Measurements from ENCODE around the gene LRRC46. TPM values are rescaled to one million over a fixed set of nuclear protein-coding genes. Genes with fewer than 3 reads are reported as not detected.

LRRC46 gene
- total RNA-seq, 1 donor from 2014 or later = 11.6 TPM

GRCh38 chr17:47845716-47846075 is 14.2 kb downstream of the LRRC46 start:
- DNase-seq (no peak), ATAC-seq (no peak)
- Histone ChIP-seq H3K27me3 (ENCODE audit: low read depth) (peaks cover 65% of the 10 kb centered on the region), H3K9me3 (no peaks in the 10 kb centered on the region), H3K36me3 (no peaks in the 10 kb centered on the region), H3K27ac (no peak overlapping the region), H3K4me1 (peaks cover 54% of the 10 kb centered on the region), H3K4me3 (no peak overlapping the region)
- TF ChIP-seq CTCF (IDR thresholded peaks at IDR 0.05) = no peak
- intact Hi-C loops (cut with DNase I) = no loop called here

- ATAC-seq (no peak), DNase-seq (no peak)
- no peaks in the 10 kb centered on the region for H3K36me3 ChIP-seq
- no peak overlapping the region for H3K27ac ChIP-seq
- intact Hi-C loops (cut with DNase I) = no loop called here
- no peaks in the 10 kb centered on the region for H3K9me3 ChIP-seq
- H3K27me3 ChIP-seq (ENCODE audit: low read depth) = peaks cover 75% of the 10 kb centered on the region
- TF ChIP-seq CTCF (IDR thresholded peaks at IDR 0.05) = no peak
- H3K4me3 ChIP-seq = no peak overlapping the region
- H3K4me1 ChIP-seq = peaks cover 58% of the 10 kb centered on the region
These were observed 15.4 kb downstream of the LRRC46 start for GRCh38 chr17:47846716-47847340.

- no peak for ATAC-seq
- Histone ChIP-seq H3K9me3 (no peaks in the 10 kb centered on the region), H3K36me3 (no peaks in the 10 kb centered on the region), H3K27me3 (ENCODE audit: low read depth) (peaks cover 82% of the 10 kb centered on the region), H3K4me3 (no peak overlapping the region), H3K27ac (no peak overlapping the region), H3K4me1 (peaks cover 62% of the 10 kb centered on the region)
- DNase-seq = no peak
- intact Hi-C loops (cut with DNase I) = no loop called here
- peak; percentile 18 for TF ChIP-seq CTCF (IDR thresholded peaks at IDR 0.05)
These were observed 16.1 kb downstream of the LRRC46 start for GRCh38 chr17:47847341-47848197.

GRCh38 chr17:47848198-47848513 is 16.7 kb downstream of the LRRC46 start:
- DNase-seq (no peak), ATAC-seq (no peak)
- intact Hi-C loops (cut with DNase I) = no loop called here
- Histone ChIP-seq H3K27ac (no peak overlapping the region), H3K4me1 (peaks cover 57% of the 10 kb centered on the region), H3K9me3 (no peaks in the 10 kb centered on the region), H3K36me3 (no peaks in the 10 kb centered on the region), H3K4me3 (no peak overlapping the region), H3K27me3 (ENCODE audit: low read depth) (peaks cover 88% of the 10 kb centered on the region)
- TF ChIP-seq CTCF (IDR thresholded peaks at IDR 0.05) = no peak

- intact Hi-C loops (cut with DNase I) = no loop called here
- H3K4me3 ChIP-seq = peak overlapping the region; percentile 53
These were observed 18.9 kb downstream of the LRRC46 start for GRCh38 chr17:47850373-47850691.

More at GRCh38 chr17:47850373-47850691, 18.9 kb downstream of the LRRC46 start:
- no peak for TF ChIP-seq CTCF (IDR thresholded peaks at IDR 0.05)
- H3K27ac ChIP-seq = peak overlapping the region; percentile 64
- H3K9me3 ChIP-seq = no peaks in the 10 kb centered on the region
- H3K4me1 ChIP-seq = peaks cover 37% of the 10 kb centered on the region
- ATAC-seq (peak in 1 of 2 donors; percentile 2), DNase-seq (no peak)
- peaks cover 95% of the 10 kb centered on the region for H3K27me3 ChIP-seq (ENCODE audit: low read depth)
- no peaks in the 10 kb centered on the region for H3K36me3 ChIP-seq
